Ectodermal cell (in vitro differentiated cells): ENCODE measurements around the gene LLCFC1.

Experiments
- H3K27ac ChIP-seq: 2 replicates; pipeline ENCODE4 v1.7.0; 2013; ENCODE audit warnings: mild to moderate bottlenecking, low read depth, low read length; ENCODE audit not compliant: insufficient read depth, poor library complexity, severe bottlenecking
- H3K27me3 ChIP-seq: 2 replicates; pipeline ENCODE4 v1.7.0; 2013; ENCODE audit warnings: mild to moderate bottlenecking, low read length; ENCODE audit not compliant: insufficient read depth, control insufficient read depth, poor library complexity, severe bottlenecking
- H3K36me3 ChIP-seq: one replicate; pipeline ENCODE4 v1.7.0; 2013; ENCODE audit warnings: low read length; ENCODE audit not compliant: control insufficient read depth, insufficient read depth
- H3K4me1 ChIP-seq: one replicate; pipeline ENCODE4 v1.7.0; 2013; ENCODE audit warnings: low read length; ENCODE audit not compliant: control insufficient read depth, insufficient read depth
- H3K4me3 ChIP-seq: 2 replicates; pipeline ENCODE4 v1.7.0; 2013; ENCODE audit warnings: low read depth, low read length, control low read depth; ENCODE audit not compliant: insufficient read depth
- H3K9me3 ChIP-seq: 2 replicates; pipeline ENCODE4 v1.7.0; 2013; ENCODE audit warnings: mild to moderate bottlenecking, low read length, moderate library complexity; ENCODE audit not compliant: control insufficient read depth
- WGBS, 2 experiments: methylation state at CpG; one replicate each; pipeline ENCODE4 v1.1.7; 2013; ENCODE audit warnings: missing lambda C conversion rate in 2 of 2; 5-methylcytosine and 5-hydroxymethylcytosine counted together

The LLCFC1 gene

DNA sequence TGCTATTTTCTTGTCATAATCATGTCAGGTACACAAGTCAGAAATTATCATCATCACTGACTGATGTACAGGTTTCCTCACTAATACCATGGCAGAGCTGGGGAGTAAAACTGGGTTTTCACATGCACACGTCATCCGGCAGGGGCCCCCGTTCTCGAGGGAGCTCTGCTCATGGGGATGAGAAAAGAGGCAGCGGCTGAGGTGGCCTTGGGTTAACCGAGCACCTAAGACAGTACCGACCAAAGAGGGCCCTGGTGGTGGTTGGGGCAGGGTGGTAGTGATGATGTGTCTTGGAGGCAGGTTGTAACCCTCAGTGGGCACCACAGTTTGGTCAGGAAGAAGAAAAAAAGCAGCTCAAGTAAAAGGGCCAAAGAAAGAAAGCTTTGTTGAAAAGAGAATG is 41.6 kb upstream of the LLCFC1 start:
- H3K4me1 ChIP-seq: no peaks in the 10 kb centered on the region
- H3K9me3 ChIP-seq: no peaks in the 10 kb centered on the region
- H3K4me3 ChIP-seq: no peak overlapping the region
- no peaks in the 10 kb centered on the region for H3K27me3 ChIP-seq
- no peak overlapping the region for H3K27ac ChIP-seq
- 91 to 95% methylated on average over 7 of the region's 7 CpGs for WGBS, 2 experiments
- H3K36me3 ChIP-seq: no peaks in the 10 kb centered on the region

DNA sequence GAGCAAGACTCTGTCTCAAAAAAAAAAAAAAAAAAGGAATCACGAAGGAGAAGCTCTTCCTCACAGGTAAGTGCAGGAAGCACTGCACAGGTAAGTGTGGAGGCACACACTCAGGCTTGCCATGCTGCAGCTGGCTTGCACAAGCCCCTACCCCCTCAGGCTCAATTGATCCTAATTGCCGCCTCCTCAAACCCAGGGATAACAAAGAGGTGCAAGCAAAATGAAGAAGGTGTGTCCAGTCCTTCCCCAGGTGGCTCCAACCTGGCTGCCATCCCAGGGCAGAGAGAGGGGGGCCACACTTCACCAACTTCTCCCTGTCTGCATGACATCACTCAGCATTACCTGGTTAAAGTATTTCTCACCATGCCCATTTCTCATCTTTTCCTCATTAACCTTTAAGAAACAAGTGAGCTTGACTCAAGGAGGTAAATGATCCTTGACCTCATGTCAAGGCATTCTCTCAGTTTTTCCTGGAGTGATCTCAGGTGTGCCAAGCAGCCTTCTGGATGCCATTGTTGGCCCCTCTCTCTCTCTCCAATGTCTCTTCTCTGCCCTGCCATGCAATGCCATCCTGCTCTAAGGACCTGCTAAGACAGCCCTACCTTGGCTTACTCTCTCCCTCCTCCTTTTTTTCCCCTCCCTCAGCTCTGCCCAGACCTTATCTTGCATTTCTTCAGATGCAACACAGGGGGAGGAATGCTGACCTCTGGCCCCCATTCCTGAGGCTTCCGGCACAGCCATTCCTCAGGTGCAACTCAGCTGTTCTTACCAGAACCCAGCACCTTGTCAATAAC is 40.7 kb upstream of the LLCFC1 start:
- 81 to 88% methylated on average over 3 of the region's 3 CpGs for WGBS, 2 experiments

DNA sequence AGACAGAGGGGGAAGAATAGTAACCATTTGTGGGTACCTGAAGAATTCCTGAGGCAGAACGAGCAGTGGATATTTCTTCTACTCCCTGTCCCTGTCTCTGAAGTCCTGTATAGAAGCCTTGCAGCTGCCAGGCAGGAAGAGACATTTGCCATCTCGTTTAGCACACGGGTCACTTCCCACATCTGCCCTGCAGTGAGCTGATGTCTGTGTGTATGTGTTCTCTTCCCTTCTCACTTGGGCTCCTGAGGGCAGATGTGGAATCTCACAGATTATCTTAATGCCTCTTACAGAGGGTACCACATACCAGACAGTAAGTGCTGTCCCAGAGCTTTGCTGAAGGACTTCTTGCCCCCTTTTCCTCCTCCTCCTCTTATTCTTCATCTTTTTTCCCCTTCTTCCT is 39.6 kb upstream of the LLCFC1 start:
- no peak overlapping the region for H3K4me3 ChIP-seq
- WGBS, 2 experiments: 84 to 85% methylated on average over 3 of the region's 3 CpGs
- H3K9me3 ChIP-seq: peaks cover 4% of the 10 kb centered on the region
- H3K36me3 ChIP-seq: no peaks in the 10 kb centered on the region
- no peaks in the 10 kb centered on the region for H3K27me3 ChIP-seq
- H3K27ac ChIP-seq: no peak overlapping the region
- H3K4me1 ChIP-seq: no peaks in the 10 kb centered on the region

More for the DNA sequence above, 40.7 kb upstream of the LLCFC1 start:
- H3K27ac ChIP-seq: no peak overlapping the region
- no peaks in the 10 kb centered on the region for H3K36me3 ChIP-seq
- no peaks in the 10 kb centered on the region for H3K9me3 ChIP-seq
- no peak overlapping the region for H3K4me3 ChIP-seq
- H3K4me1 ChIP-seq: no peaks in the 10 kb centered on the region
- H3K27me3 ChIP-seq: no peaks in the 10 kb centered on the region

DNA sequence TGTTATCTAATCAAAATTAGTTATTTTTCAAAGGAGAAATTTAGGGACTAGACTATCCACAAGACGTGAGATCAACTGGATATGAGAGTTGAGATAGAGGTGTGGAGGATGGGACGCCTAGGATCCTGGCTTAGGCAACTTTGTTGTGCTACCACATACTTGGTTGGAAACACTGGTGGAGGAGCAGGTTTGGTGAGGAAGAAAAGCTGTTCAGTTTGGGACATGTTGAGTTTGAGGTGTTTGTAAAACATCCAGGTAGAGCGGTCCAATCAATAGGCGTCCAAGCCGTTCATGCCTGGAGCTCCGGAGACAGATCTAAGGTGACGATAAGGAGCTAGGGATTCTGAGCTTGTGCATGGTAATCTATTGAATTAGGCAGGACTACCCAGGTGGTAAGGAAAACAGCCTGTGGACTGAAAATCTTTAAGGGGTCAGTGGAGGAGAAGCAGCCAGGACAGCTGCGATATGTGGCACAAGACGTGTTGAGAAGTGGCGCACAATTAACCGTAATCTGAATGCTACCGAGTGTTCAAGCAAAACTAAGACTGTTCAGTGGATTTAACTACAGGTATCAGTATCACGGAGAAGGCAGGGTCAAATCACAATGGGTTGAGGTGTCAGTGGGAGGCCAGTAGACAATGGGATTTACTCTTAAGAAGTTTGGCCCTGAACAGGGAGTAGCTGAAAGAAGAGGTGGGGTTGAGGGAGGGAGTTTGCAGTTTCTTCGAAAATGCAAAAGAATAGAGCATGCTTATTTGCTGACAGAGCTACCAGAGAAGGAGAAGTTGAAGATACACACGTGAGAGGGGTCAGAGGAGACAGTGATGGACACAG is 37.6 kb upstream of the LLCFC1 start:
- H3K27me3 ChIP-seq: no peaks in the 10 kb centered on the region
- H3K4me1 ChIP-seq: no peaks in the 10 kb centered on the region
- H3K9me3 ChIP-seq: peaks cover 5% of the 10 kb centered on the region
- 80 to 83% methylated on average over 15 of the region's 15 CpGs for WGBS, 2 experiments
- no peaks in the 10 kb centered on the region for H3K36me3 ChIP-seq
- no peak overlapping the region for H3K27ac ChIP-seq
- no peak overlapping the region for H3K4me3 ChIP-seq

DNA sequence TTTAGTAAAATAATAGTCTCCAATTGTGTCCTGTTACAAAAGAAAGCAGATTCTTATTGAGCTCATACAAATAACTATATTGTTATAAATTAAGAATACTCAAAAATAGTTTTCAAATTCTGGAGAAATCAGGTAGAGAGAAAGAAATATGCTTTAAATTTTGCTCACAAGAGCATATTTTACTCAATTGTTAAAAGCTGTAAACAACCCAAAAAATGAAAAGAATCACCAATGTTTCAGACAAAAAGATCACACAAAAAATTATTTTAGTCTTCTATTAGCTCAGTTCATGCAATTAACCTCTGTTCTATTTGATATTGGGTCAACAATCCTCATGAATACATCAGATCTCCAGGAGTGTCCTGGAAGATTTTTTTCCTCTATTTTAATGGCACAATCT is 35.2 kb upstream of the LLCFC1 start:
- no peaks in the 10 kb centered on the region for H3K4me1 ChIP-seq
- H3K27ac ChIP-seq: no peak overlapping the region
- H3K36me3 ChIP-seq: no peaks in the 10 kb centered on the region
- H3K4me3 ChIP-seq: no peak overlapping the region
- H3K27me3 ChIP-seq: no peaks in the 10 kb centered on the region
- peaks cover 5% of the 10 kb centered on the region for H3K9me3 ChIP-seq

DNA sequence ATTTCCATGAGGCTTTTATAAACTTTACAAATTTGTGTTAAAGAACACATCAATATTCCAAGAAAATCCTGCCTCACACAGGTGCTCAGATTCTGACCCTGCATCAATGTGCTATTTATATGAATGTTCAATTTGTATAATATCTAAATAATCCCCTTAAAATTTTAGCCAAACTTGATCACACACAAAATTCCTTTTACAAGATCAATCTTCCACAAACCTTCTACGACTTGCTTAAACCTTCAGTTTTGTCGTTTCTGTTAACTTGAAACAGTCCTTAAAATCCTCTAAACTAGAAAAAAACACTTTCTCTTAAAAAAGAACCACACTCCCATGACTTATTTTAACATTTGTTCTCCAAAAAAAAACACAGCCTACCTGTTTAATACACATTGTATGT is 33.5 kb upstream of the LLCFC1 start:
- Histone ChIP-seq H3K27ac (no peak overlapping the region), H3K9me3 (peaks cover 5% of the 10 kb centered on the region)
- WGBS, 2 experiments: 78 to 83% methylated on average over 2 of the region's 2 CpGs

DNA sequence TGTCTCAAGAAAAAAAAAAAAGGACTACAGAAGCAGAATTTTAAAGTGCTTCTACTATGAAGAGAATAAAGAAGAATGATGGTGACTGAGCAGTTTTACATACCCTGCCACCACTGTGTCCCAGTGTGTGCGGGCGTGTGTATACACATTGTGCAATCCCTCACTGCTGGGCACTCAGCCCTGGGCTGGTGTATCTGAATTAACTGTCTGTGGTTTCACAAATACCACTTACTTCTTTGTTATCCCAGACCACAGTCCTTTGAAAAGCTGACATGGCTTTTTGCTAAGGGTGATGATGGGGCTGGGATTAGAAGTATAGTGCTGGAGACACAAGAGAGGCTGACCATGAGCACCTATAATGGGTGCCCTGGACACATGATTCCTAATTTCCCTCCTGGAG is 32.6 kb upstream of the LLCFC1 start:
- H3K4me3 ChIP-seq: no peak overlapping the region
- WGBS, 2 experiments: 97 to 100% methylated on average over 2 of the region's 2 CpGs
- no peaks in the 10 kb centered on the region for H3K27me3 ChIP-seq
- H3K36me3 ChIP-seq: no peaks in the 10 kb centered on the region
- H3K4me1 ChIP-seq: no peaks in the 10 kb centered on the region
- H3K9me3 ChIP-seq: peaks cover 5% of the 10 kb centered on the region
- H3K27ac ChIP-seq: no peak overlapping the region

More for the DNA sequence above, 33.5 kb upstream of the LLCFC1 start:
- no peak overlapping the region for H3K4me3 ChIP-seq
- no peaks in the 10 kb centered on the region for H3K36me3 ChIP-seq
- H3K4me1 ChIP-seq: no peaks in the 10 kb centered on the region
- H3K27me3 ChIP-seq: no peaks in the 10 kb centered on the region

DNA sequence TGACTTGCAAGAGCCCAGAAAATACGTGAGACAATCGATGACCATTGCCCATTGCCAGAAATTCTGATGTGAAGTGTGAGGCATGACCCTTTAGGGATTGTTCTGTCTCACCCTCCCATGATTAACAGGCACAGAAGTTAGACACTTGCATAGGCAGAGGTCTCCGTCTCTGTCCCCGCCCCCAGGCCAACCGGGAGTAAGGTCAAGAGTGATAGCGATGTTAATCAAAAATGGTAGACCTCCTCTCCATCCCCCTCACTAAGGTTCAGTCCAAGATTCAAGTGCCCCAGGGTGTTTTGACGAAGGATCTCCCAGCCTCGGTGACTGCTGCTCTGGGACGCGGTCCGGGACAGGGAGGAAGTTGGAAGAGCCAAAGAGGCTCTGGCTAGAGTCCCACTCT is 31.0 kb upstream of the LLCFC1 start:
- peaks cover 5% of the 10 kb centered on the region for H3K9me3 ChIP-seq
- WGBS, 2 experiments: 90 to 93% methylated on average over 11 of the region's 11 CpGs
- H3K4me3 ChIP-seq: no peak overlapping the region
- H3K4me1 ChIP-seq: no peaks in the 10 kb centered on the region
- no peaks in the 10 kb centered on the region for H3K27me3 ChIP-seq
- no peak overlapping the region for H3K27ac ChIP-seq
- no peaks in the 10 kb centered on the region for H3K36me3 ChIP-seq

DNA sequence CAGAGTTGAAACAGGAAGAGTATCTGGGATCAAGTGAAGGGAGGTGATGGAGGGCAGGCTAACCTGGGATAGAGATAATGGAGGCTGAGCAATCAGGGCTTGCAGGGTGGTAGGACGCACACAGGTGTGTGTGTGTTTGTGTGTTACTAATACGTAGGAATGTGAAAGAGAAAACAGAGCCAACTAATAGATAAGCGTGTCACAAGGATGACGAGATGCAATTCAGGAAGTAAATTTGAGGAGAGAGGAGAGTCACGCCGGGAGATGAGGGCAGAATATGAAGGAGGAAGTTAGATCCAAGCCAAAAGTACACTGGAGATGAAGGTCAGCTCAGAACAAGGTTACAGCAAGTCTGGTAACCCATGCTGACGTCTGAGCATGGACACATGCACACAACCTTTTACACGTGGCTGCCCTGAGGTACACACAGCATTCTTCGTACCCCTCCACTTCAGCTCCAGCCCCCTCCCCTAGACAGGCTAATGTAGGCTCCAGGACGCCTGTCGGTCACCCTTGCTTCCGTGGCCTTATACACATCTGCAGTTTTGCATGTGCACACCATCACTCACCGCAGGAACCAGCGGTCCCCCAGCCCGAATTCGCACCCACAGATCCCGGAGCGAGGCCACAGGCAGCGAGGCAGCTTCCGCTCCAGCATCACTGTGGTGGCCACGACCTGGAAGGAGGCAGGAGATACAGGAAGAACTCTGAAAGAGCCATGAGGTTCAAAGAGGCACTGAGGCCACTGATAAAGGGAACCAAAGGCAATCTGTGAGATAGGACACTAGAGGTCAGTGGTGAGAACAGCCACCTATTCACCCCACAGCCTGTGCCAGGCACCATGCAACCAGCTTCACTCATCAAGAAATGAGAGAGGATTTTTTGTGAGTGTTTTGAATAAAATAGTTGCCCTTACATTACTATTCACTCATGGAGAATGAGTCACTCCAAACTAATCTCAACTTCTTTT is 30.1 kb upstream of the LLCFC1 start:
- Histone ChIP-seq H3K4me1 (no peaks in the 10 kb centered on the region), H3K27ac (no peak overlapping the region), H3K4me3 (no peak overlapping the region), H3K9me3 (peaks cover 5% of the 10 kb centered on the region), H3K36me3 (no peaks in the 10 kb centered on the region), H3K27me3 (no peaks in the 10 kb centered on the region)
- WGBS, 2 experiments: 88 to 89% methylated on average over 21 of the region's 21 CpGs
